Melanocyte of skin (primary cell): ENCODE measurements around the gene CCNK. TPM values are rescaled to one million over a fixed set of nuclear protein-coding genes. Genes with fewer than 3 reads are reported as not detected.

Experiments
- small RNA-seq, 2 donors: library from RNA; depleted of rRNA; stranded (forward); fragments of <200 nt; gene quantifications; one replicate each; pipeline ENCODE3, GENCODE V24; 2012
- total RNA-seq, 2 donors: library from RNA; depleted of rRNA; stranded (reverse); fragments of >200 nt; gene quantifications; 2 replicates each; pipeline ENCODE4 v1.2.3, GENCODE V29; 2012

CCNK gene
- total RNA-seq = 10 to 100 TPM; 25.5 to 29.0 TPM

DNA sequence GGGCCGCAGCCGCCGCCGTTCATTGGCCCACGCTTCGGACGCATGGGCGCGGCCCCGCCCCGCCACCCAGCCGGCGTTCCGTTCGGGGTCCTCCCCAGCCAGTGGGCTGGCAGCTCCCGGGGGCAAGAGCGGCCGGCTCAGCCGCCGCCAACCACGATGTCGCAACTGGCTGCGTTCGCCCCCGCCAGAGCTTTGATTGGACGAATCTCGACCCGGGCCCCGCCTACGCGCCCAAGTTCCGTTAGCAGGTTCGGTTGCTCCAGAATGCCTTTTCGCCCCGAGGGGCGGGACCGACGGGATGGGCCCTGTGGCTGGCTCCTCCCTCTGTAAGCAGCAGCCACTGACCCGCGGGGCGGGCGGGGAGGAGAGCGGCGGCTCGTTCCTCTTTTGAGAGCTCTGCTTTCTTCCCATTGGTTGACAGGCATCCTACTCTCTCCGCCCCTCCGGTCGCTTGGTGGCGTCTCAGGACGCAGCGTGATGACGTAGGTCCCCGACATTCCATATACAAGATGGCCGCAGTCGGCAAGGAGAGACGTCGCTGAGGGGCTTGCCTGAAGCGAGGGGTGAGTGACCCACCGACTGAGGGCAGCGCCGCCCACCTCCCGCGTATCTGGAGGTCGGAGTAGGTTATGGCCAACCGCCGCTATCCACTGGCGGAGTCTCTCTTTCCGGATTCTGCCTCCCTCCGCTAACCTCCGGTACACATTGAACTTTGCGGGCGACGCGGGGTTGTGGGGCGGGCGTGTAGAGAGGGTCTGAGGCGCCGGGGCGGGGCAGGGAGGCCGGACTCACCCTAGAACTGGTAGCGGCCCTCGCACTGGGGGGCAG, at the start of gene CCNK:
CCNK (plus strand) TSS at position 493 of the 828 bp plus-strand sequence. CDS start 11,269 bp downstream, outside the sequence.

DNA sequence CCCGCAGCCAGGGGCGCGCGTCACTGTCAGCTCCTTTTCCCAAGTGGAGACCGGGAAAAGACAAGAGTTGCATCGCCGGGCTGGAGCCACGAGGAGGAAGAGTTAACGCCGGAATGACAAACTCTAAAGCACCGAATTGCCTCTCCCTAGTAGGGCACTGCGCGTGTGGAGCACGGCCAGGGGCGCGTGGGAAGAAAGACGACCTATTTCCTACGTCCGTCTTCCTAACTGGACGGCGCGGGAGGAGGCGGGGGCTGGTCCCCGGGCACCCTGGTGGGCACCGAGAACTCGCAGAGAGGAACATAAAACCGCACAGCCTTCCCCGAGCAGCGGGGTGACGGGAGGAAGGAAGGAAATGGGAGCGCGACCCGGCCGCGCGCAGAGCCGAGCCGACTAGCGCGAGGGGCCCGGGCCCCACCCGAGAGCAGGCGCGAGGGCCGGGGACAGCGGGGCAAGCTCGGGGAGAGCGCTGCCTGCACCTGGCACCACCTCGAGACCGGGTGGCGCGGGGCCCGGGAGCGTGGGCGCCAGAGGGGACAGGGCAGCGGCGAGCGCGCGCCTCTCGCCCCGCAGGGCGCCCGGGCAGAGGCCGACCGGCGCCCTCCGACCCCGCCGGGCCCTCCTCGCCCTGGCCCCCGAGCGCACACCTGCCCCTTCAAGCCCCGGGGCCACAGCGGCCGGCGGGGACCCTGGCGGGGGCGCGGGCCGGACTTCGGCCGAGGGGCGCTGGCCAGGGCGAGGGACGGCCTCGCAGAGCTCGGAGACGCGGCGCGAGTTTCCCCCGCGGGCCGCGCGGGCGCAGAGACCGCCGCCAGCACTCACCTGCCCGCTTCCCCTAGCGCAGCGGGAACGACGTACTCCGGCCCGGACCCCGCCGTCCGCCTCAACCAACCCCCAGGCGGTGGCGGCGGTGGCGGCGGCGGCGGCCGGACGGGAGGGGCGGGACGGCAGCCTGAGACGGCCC, 1.0 kb upstream of the CCNK start, which contains the start of gene SETD3:
SETD3 (minus strand) TSS at position 954 of the 964 bp plus-strand sequence. CDS start 15,054 bp downstream, outside the sequence.

Small RNA genes within 50 kb of the gene (small RNA-seq; reads per million reads assigned to genes)
- 0 reads per million in 2 donors for gene RNU6-91P

Other genes starting within 250 kb of the CCNK start
- gene BCL11B, start 209.2 kb upstream of the CCNK start, total RNA-seq = not detected
- 10 to 100 TPM; 38.9 to 44.6 TPM for gene SETD3, start 550 bp upstream of the CCNK start, total RNA-seq
- gene CCDC85C, start 122.8 kb downstream of the CCNK start, total RNA-seq = 1 to 10 TPM; 2.7 to 6.9 TPM
- 1 to 10 TPM; 1.3 to 2.8 TPM for gene HHIPL1, start 163.7 kb downstream of the CCNK start, total RNA-seq
- under 1 TPM; 0.33 to 0.34 TPM for gene CYP46A1, start 202.9 kb downstream of the CCNK start, total RNA-seq